HPDE6-E6E7 (cell line): ENCODE measurements around the gene GRAP2.
"Not testable (repeated sequence)": the region's sequence is repeated elsewhere in the genome, so short reads cannot be mapped to it uniquely, and the experiment has no call there.

Source experiments
- DNase-seq: peaks from one replicate; pipeline ENCODE4 v3.0.0; 2011; ENCODE audit warnings: missing footprints; ENCODE audit errors: extremely low spot score

The GRAP2 gene

DNA sequence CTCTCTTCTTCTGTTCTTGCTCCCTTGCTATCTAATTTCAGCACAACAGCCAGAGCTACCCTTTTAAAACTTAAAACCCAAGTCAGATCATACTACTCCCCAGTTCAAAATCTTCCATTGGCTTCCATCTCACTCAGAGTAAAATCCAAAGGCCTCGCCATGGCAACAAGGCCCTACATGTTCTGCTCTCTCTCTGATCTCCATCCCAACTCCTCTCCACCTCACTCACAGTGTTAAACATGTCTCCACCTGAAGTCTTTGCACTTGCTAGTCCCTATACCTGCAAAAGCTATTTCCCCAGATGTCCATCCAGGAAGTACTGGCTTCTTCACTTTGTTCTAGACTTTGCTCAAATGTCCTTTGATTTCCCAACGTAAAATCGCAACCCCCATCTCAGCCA is 3.0 kb upstream of the GRAP2 start:
- no peak for DNase-seq

GRCh38 chr22:39898997-39899396 is 1.9 kb upstream of the GRAP2 start:
- DNase-seq = no peak

DNA sequence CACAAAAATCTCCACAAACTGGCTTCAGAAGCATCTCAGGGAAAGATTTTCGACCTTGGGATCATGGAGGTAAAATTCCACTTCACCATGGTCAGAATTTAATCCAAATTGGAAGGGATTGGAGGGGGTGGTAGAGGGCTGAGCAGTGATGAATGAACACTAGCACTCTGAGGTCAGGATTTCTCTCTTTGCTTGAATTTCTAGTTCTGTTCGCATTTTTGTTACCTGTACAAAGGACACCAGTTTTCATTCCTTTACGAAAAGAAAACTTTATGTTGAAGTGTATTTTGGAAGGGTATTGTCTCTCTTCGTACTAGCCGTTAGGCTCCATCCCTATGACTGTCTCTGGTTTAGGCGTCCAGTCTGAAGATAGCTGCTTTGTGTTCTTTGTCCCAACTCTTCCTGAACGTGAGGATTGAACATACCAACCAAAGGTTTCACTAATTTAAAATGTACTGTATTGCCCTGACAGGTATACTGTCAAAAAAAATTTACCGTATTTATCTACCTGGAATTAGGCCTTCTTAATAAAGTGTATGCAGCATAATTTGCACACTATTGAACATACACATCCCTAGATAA is 772 bp downstream of the GRAP2 start:
- DNase-seq = no peak

DNA sequence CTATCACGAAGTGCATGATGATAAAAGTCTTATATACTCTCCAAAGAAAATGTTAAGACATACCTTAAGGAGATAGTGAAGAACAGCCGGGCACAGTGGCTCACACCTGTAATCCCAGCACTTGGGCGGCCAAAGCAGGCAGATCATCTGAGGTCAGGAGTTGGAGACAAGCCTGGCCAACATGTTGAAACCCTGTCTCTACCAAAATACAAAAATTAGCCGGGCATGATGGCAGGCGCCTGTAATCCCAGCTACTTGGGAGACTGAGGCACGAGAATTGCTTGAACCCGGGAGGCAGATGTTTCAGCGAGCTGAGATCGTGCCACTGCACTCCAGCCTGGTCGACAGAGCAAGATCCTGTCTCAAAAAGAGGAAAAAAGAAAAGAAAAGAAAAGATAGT is 3.1 kb downstream of the GRAP2 start:
- not testable (repeated sequence) for DNase-seq

DNA sequence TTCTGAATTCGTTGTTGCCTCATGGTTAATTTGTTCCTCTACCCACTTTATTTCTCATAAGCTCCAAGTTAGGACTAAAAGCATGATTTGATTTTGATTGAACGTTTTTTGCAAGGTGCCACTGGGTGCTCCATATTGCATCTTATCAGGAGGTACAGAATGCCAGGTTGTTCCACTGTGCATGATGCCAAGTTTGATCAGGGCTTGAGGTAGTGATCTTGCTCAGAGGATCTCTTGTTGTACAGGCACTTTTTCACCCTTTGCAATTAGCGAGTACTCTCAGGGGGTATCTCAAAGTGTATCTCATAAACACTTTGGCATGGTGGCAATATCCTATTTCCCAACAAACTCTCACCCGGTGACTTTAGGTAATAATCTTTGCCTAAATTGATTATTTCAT is 4.0 kb downstream of the GRAP2 start:
- DNase-seq = no peak

GRCh38 chr22:39905687-39906086 is 4.8 kb downstream of the GRAP2 start:
- DNase-seq = no peak

GRCh38 chr22:39906207-39906606 is 5.3 kb downstream of the GRAP2 start:
- no peak for DNase-seq

DNA sequence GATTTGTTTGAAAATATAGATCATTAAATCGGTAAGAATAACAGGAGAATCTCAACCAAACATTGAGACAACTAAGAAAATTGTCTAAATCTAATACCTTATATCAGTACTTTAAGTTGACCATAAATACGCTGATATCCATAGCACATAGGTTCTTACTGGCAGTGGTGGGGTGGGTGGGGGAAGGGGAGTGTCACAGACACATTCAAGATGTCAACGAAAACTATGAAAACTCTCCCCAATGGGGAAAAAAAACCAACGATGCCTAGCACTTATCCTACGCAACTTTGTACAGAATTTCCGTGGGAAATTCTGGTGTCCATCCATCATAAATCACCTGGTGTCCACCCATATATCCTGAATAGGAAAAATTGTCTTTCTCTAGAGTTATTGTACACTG is 6.2 kb downstream of the GRAP2 start:
- DNase-seq = no peak

GRCh38 chr22:39907605-39908097 is 6.8 kb downstream of the GRAP2 start:
- no peak for DNase-seq

DNA sequence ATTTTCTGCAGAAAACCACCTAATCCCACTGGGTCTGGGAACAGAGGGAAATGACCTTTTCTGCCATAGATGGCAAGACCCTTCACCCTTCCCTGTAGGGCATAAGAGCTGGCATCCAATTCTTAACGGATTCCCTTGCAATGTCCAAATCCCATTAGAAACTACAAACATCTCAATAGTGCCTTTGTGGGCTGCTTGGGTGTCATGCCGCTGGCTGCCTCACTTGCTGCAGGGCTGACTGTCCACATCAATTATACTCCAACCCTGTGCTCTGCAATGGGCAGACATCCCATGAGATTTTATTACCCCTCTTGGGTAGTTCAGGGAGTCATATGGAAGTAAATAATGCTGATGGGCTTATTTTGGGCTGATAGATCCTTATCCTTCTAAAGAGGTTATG is 7.3 kb downstream of the GRAP2 start:
- no peak for DNase-seq

DNA sequence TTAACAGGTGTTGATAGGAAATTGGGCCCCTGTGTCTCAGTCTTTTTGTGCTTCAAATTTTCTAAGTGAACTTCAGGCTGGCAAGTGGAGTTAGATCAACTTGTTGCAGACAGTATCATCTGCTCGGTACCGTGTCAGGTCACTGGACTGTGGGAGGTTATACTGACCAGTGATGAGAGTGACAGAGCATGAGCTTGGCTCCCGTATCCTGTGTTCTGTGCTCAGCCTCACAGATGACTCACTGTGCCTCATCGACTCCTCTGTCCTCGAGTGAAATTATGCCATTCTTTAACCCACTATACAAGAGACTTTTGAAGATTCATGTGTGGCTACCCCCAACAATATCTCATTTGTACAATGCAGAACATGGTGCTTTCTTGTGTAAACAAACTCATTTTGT is 7.9 kb downstream of the GRAP2 start:
- DNase-seq = peak; percentile 8

- DNase-seq = no peak
These were observed 10.2 kb downstream of the GRAP2 start for GRCh38 chr22:39910876-39911613.

GRCh38 chr22:39913321-39913720 is 12.4 kb downstream of the GRAP2 start:
- DNase-seq = no peak

DNA sequence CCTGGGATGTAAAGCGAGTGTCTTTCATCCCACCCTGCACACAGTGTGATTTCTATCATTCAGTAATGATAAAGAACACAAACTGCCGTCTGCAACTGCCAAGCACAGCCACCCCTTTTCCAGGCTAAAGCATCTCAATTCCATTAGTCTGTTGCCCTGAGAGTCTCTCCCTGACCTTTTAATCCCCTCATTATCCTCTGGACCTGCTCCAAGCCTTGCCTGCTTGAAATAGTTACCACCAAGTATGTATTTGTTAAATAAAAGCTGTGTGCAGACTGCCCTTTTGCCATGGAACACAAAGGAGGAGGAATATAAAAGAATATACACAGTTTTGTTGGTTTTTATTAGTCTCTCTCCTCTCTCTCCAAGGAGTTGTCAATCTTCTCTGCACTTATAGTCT is 13.0 kb downstream of the GRAP2 start:
- no peak for DNase-seq

GRCh38 chr22:39914584-39914983 is 13.7 kb downstream of the GRAP2 start:
- DNase-seq = no peak

GRCh38 chr22:39915295-39915726 is 14.4 kb downstream of the GRAP2 start:
- DNase-seq = no peak

DNA sequence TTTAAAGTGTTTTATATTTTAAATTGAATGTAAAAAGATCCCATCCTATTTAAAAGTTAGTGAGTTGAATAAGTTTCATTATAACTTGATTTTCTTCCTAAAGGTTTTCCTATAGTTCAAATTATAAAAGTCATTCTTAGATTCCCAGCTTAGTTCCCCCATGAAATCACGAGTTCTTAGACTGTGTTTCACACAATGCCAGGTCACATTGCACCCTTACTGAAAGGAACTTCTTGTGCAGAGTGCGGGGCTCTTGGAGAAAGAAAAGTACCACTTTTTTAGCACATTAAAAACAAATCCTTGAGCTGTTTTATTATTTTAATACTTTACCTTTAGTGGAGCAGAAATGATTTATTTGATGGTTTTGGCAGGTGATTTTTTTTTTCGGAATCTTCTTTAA is 15.6 kb downstream of the GRAP2 start:
- DNase-seq = no peak

DNA sequence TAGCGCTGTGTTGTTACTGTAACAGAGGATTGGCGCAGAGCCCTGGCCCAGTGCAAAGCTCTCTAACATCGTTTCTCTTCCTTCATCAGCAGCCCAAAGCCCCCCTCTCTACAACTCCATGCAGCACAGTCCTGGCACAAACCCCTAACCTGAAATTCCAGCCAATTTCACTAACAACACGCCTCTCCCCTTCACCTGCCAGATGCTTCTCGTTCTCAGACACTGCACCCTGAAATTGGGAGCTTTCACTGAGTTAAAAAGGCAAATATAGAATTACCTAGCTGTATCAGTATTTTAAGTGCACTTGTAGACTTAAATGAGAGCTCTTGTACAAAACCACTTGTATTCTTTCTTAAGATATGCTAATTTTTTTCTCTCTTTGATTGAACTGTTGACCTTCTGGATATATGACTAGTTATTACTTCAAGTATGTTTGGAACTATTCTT is 16.3 kb downstream of the GRAP2 start:
- DNase-seq = no peak

GRCh38 chr22:39917776-39918495 is 17.1 kb downstream of the GRAP2 start:
- no peak for DNase-seq

DNA sequence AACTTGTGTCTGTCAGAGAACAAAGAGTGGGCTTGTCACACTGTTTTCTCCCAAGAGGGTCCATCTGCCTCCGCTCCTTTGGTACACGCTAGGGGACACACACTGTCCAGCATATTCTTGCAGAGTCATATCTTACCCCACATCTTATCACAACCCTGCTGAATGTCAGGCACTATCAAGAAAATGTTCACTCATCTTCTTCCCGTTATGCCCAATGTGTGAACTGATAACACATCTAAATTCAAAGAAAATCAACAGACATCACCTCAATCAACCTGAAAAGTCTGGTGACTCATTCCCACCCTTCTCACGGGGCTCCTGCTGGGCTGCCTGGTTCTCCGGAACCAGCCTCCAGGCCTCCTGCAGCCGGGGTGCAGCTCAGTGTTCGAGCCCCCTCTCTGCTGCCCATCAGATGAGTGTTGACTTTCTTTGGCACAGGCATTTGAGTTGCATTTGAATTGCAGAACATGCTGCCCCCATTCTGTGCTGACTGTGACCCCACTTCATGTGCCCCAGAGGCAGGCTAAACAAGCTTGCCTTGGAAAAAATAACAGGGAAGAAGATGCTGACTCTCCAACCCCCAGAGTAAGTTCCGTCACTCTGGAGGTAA is 19.4 kb downstream of the GRAP2 start:
- DNase-seq = no peak

DNA sequence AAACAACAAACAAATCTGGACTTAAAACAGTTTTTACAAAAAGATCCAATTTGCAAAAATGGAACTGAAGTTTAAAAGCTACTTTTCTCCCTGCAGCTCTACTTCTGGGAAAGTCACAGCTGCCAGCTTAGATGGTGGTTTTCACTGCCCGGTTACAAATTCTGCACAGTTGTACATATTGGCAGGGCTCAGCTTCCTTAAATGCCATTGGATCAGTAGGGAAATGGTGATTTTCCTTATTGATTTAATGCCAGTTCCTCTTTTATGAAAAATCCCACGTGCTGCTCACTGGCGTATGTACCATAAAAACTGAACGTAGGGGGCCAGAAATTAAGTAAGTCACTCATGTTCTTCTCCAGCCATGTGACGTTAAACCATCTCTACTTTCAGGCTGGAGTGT is 22.8 kb downstream of the GRAP2 start:
- no peak for DNase-seq

- DNase-seq = no peak
These were observed 23.4 kb downstream of the GRAP2 start for GRCh38 chr22:39924286-39924685.
